Posterior vena cava (tissue), 2 donors: Measurements from ENCODE around the gene CATSPERB. TPM values are rescaled to one million over a fixed set of nuclear protein-coding genes. Genes with fewer than 3 reads are reported as not detected.
"Not testable (repeated sequence)": the region's sequence is repeated elsewhere in the genome, so short reads cannot be mapped to it uniquely, and the experiment has no call there.

Experiments
- DNase-seq: peaks from one replicate; pipeline ENCODE4 v3.0.0-alpha.2; 2020; ENCODE audit warnings: low spot score
- intact Hi-C, 2 donors: fragments of 100-400 bp; cut with DNase I; formaldehyde crosslinking; loops; one replicate each; pipeline versions ENCODE4 v1.14.1 to v1.14.2; 2022 to 2023
- total RNA-seq, 2 donors: library from RNA; stranded (reverse); fragmentation: NEBNext Ultra II Directional; extraction: Animal tissue kit (Norgen Biotek cat#: 25700); gene quantifications; one replicate each; pipeline ENCODE4 v1.2.1, GENCODE V29; 2021
- donor health status: DM: yes; HTN: yes; CAD: no.
- donor health status: DM: yes; HTN: yes; CAD: no.

The CATSPERB gene
- total RNA-seq, 2 donors from 2014 or later, result 1.2 to 2.4 TPM

- intact Hi-C loops, result no loop called here
- DNase-seq, result no peak
Observed at GRCh38 chr14:91606851-91607250, 125.0 kb downstream of the CATSPERB start.

GRCh38 chr14:91604611-91605010, 127.3 kb downstream of the CATSPERB start:
- DNase-seq, intact Hi-C loops: not testable (repeated sequence)

- DNase-seq, result no peak
- intact Hi-C loops, result no loop called here
Observed at GRCh38 chr14:91599994-91600393, 131.9 kb downstream of the CATSPERB start.

- no peak for DNase-seq
- intact Hi-C loops, result no loop called here
Observed at GRCh38 chr14:91595736-91596135, 136.2 kb downstream of the CATSPERB start.

GRCh38 chr14:91593957-91594356, 137.9 kb downstream of the CATSPERB start:
- DNase-seq, intact Hi-C loops: not testable (repeated sequence)

GRCh38 chr14:91586410-91586809, 145.5 kb downstream of the CATSPERB start:
- intact Hi-C loops, result no loop called here
- DNase-seq, result no peak

- no peak for DNase-seq
- intact Hi-C loops, result no loop called here
Observed at GRCh38 chr14:91585856-91586255, 146.0 kb downstream of the CATSPERB start.

GRCh38 chr14:91582761-91583160, 149.1 kb downstream of the CATSPERB start:
- no peak for DNase-seq
- intact Hi-C loops, result loop anchor here in 1 of 2 donors (5.0 kb wide), 1 partner anchor 1540 kb away; no protein-coding TSS in a partner anchor

- intact Hi-C loops, result loop anchor here in 1 of 2 donors (5.0 kb wide), 1 partner anchor 1541 kb away; no protein-coding TSS in a partner anchor
Observed at GRCh38 chr14:91580876-91581577, 150.9 kb downstream of the CATSPERB start.

GRCh38 chr14:91577632-91578233, 154.2 kb downstream of the CATSPERB start:
- DNase-seq, result no peak
- intact Hi-C loops, result no loop called here

More at GRCh38 chr14:91580876-91581577, 150.9 kb downstream of the CATSPERB start:
- no peak for DNase-seq

- intact Hi-C loops, result no loop called here
- no peak for DNase-seq
Observed at GRCh38 chr14:91575469-91576208, 156.2 kb downstream of the CATSPERB start.

- intact Hi-C loops, result no loop called here
Observed at GRCh38 chr14:91573894-91574837, 157.7 kb downstream of the CATSPERB start.

GRCh38 chr14:91573528-91573893, 158.4 kb downstream of the CATSPERB start:
- no peak for DNase-seq
- intact Hi-C loops, result no loop called here

More at GRCh38 chr14:91573894-91574837, 157.7 kb downstream of the CATSPERB start:
- DNase-seq, result peak; percentile 83

GRCh38 chr14:91570021-91570420, 161.9 kb downstream of the CATSPERB start:
- DNase-seq, result no peak
- intact Hi-C loops, result no loop called here

GRCh38 chr14:91569301-91569700, 162.6 kb downstream of the CATSPERB start:
- intact Hi-C loops, result no loop called here
- no peak for DNase-seq

- intact Hi-C loops, result no loop called here
- DNase-seq, result no peak
Observed at GRCh38 chr14:91568626-91569025, 163.3 kb downstream of the CATSPERB start.

- DNase-seq, intact Hi-C loops: not testable (repeated sequence)
Observed at GRCh38 chr14:91567827-91568226, 164.1 kb downstream of the CATSPERB start.

GRCh38 chr14:91555531-91555930, 176.4 kb downstream of the CATSPERB start:
- intact Hi-C loops, result no loop called here
- DNase-seq, result no peak
